GM19372 (cell line): Measurements from ENCODE around the gene PPP1R16B.

Source experiments
- ATAC-seq: cut with Tn5 transposase; IDR thresholded peaks from one replicate; pipeline ENCODE4 v1.9.1; 2021; ENCODE audit warnings: mild to moderate bottlenecking, low read depth, moderate library complexity; ENCODE audit not compliant: unreplicated experiment

The PPP1R16B gene

GRCh38 chr20:38892091-38892981, 86.8 kb downstream of the PPP1R16B start:
- peak; percentile 53 for ATAC-seq

GRCh38 chr20:38893056-38893564, 87.6 kb downstream of the PPP1R16B start:
- peak; percentile 20 for ATAC-seq

GRCh38 chr20:38893565-38894090, 88.1 kb downstream of the PPP1R16B start:
- no peak for ATAC-seq

GRCh38 chr20:38894091-38894847, 88.8 kb downstream of the PPP1R16B start:
- no peak for ATAC-seq

GRCh38 chr20:38895098-38895949, 89.8 kb downstream of the PPP1R16B start:
- ATAC-seq, result no peak

GRCh38 chr20:38896009-38896594, 90.6 kb downstream of the PPP1R16B start:
- no peak for ATAC-seq

GRCh38 chr20:38897267-38897666, 91.8 kb downstream of the PPP1R16B start:
- ATAC-seq, result no peak

- no peak for ATAC-seq
Measured at GRCh38 chr20:38900606-38901005, 95.1 kb downstream of the PPP1R16B start.

GRCh38 chr20:38902601-38903000, 97.1 kb downstream of the PPP1R16B start:
- ATAC-seq, result no peak

GRCh38 chr20:38903335-38903734, 97.8 kb downstream of the PPP1R16B start:
- ATAC-seq, result no peak

GRCh38 chr20:38905375-38905774, 99.9 kb downstream of the PPP1R16B start:
- no peak for ATAC-seq

GRCh38 chr20:38907918-38908677, 102.6 kb downstream of the PPP1R16B start:
- ATAC-seq, result no peak

GRCh38 chr20:38915355-38915754, 109.9 kb downstream of the PPP1R16B start:
- no peak for ATAC-seq

GRCh38 chr20:38917657-38918056, 112.2 kb downstream of the PPP1R16B start:
- ATAC-seq, result no peak

- no peak for ATAC-seq
Measured at GRCh38 chr20:38918172-38918571, 112.7 kb downstream of the PPP1R16B start.

GRCh38 chr20:38919683-38920082, 114.2 kb downstream of the PPP1R16B start:
- no peak for ATAC-seq

- no peak for ATAC-seq
Measured at GRCh38 chr20:38920411-38920810, 114.9 kb downstream of the PPP1R16B start.

GRCh38 chr20:38920851-38921250, 115.4 kb downstream of the PPP1R16B start:
- ATAC-seq, result no peak

GRCh38 chr20:38924718-38925117, 119.2 kb downstream of the PPP1R16B start:
- no peak for ATAC-seq
